GM19397 (cell line): Measurements from ENCODE around the gene LRRC8E.
"Not testable (repeated sequence)": the region's sequence is repeated elsewhere in the genome, so short reads cannot be mapped to it uniquely, and the experiment has no call there.

Experiments
- ATAC-seq: cut with Tn5 transposase; IDR thresholded peaks from one replicate; pipeline ENCODE4 v1.9.1; 2021; ENCODE audit warnings: mild to moderate bottlenecking, moderate library complexity; ENCODE audit not compliant: unreplicated experiment

The LRRC8E gene

DNA sequence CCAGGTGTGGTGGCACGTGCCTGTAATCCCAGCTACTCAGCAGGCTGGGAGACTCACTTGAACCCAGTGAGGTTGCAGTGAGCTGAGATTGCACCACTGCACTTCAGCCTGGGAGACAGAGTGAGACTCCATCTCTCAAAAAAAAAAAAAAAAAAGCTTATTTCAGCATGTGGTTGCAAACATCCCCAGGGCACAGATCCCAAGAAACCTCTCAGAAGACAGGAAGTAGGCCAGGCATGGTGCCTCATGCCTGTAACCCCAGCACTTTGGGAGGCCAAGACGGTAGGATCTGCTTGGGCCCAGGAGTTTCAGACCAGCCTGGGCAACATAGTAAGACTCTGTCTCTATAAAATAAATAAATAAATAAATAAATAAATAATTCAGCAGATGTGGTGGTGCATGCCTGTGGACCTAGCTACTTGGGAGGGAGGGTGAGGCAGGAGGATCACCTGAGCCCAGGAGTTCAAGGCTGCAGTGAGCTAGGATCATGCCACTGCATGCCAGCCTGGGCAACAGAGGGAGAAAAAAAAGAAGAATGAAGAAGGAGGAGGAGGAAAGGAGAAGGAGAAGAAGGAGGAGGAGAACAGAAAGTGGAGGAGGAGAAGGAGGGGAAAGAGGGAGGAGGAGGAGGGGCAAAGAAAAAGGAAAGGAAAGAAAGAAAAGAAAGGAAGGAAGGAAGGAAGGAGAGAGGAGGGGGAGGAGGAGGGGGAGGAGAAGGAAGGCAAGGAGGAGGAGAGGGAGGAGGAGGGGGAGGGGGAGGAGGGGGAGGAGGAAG is 4.3 kb upstream of the LRRC8E start:
- ATAC-seq: no peak

DNA sequence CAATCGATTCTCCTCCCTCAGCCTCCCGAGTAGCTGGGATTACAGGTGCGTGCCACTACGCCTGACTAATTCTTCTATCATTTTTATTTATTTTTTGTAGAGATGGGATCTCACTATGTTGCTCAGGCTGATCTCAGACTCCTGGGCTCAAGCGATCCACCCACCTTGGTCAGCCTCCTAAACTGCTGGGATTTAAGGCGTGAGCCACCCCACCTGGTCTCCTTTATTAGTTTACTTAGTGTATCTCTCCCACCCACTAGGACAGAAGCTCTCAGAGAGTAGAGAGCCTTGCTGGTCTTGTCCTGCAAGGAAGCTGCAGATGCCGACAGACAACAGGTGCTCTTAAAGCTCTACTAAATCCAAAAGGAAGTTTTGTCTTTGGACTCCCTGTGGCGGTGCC is 2.5 kb upstream of the LRRC8E start:
- ATAC-seq: no peak

DNA sequence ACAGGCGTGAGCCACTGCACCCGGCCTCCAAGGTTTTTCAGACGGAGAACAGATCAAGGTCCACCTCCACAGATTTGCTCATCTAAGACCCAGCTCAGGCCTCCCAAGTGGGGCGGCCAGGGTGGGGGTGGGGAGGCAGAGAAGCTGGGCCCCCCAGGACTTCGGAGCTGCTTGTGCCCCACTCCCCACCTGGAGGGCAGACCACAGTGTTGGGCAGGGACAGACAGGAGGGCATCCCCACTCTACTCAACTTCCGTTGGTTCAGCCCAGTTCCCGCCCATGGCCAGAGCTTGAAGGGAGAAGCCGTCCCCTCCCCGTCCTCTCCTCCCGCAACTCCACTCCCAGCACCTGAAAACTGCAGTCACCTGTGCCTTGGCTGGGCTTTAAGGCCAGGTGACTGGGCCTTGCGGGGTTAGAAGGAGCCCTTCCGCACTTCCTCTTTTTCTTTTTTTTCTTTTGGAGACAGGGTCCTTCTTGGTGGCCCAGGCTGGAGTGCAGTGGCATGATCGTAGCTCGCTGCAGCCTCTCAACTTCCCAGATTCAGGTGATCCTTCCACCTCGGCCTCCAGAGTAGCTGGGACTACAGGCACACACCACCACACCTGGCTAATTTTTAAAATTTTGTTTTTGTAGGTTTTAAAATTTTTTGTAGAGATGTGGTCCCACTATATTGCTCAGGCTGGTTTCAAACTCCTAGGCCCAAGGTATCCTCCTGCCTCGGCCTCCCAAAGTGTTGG is 734 bp upstream of the LRRC8E start:
- no peak for ATAC-seq

GRCh38 chr19:7888826-7889217 is 512 bp downstream of the LRRC8E start:
- ATAC-seq: no peak

GRCh38 chr19:7893362-7894101 is 5.2 kb downstream of the LRRC8E start:
- ATAC-seq: not testable (repeated sequence)

- ATAC-seq: no peak
These were observed 6.5 kb downstream of the LRRC8E start for GRCh38 chr19:7894612-7895309.

DNA sequence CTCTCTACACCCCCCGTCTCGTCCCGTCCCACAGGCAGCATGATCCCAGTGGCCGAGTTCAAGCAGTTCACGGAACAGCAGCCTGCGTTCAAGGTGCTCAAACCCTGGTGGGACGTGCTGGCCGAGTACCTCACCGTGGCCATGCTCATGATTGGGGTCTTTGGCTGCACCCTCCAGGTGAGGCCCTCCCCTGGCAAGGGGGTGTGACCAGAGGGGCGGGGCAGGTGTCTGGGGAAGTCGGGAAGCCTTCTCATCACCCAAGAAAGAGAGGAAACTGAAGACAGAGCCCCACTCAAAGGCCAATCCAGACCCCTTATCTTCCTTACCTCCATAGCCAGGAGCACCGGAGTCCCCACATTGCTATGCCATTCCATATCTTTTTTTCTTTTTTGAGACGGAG is 7.3 kb downstream of the LRRC8E start:
- ATAC-seq: no peak

DNA sequence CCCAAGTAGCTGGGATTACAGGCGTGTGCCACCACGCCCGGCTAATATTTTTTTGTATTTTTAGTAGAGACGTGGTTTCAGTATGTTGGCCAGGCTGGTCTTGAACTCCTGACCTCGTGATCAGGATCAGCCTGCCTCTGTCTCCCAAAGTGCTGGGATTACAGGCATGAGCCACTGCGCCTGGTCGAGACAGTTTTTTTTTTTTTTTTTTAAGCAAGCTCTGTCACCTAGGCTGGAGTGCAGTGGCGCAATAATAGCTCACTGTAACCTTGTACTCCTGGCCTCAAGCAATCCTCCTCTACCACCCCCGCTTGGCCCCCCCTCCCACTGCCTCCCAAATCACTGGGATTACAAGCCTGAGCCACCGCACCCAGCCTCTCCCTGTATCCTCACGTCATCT is 9.0 kb downstream of the LRRC8E start:
- no peak for ATAC-seq

DNA sequence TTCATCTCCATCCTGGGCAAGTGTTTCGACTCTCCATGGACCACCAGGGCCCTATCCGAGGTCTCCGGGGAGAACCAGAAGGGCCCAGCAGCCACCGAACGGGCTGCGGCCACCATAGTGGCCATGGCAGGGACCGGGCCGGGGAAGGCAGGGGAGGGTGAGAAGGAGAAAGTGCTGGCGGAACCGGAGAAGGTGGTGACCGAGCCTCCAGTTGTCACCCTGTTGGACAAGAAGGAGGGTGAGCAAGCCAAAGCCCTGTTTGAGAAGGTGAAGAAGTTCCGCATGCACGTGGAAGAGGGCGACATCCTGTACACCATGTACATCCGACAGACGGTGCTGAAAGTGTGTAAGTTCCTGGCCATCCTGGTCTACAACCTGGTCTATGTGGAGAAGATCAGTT is 10.7 kb downstream of the LRRC8E start:
- no peak for ATAC-seq

DNA sequence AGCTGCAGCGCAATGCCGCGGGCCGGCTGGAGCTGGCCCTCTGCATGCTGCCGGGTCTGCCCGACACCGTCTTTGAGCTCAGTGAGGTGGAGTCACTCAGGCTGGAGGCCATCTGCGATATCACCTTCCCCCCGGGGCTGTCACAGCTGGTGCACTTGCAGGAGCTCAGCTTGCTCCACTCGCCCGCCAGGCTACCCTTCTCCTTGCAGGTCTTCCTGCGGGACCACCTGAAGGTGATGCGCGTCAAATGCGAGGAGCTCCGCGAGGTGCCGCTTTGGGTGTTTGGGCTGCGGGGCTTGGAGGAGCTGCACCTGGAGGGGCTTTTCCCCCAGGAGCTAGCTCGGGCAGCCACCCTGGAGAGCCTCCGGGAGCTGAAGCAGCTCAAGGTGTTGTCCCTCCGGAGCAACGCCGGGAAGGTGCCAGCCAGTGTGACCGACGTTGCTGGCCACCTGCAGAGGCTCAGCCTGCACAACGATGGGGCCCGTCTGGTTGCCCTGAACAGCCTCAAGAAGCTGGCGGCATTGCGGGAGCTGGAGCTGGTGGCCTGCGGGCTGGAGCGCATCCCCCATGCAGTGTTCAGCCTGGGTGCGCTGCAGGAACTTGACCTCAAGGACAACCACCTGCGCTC is 11.6 kb downstream of the LRRC8E start:
- ATAC-seq: no peak

GRCh38 chr19:7900401-7900870 is 12.1 kb downstream of the LRRC8E start:
- no peak for ATAC-seq

DNA sequence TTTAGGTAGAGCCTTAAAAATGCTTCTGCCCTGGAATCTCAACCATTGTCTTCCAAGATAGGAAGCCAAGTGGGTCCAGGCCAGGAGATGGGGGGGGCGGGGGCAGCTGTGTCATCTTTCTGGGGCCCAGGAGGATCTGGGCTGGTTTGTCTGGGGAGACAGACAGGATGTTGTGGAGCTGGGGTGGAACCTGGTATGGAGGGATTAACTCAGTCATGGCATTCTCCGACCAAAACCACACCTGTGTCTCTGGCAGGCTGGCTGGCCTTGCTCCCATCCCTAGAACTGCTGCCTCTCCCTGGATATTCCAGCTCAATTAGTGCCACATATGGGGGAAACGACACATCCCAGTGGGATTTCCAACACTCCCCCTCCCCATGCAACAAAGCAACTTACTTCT is 12.6 kb downstream of the LRRC8E start:
- ATAC-seq: no peak

DNA sequence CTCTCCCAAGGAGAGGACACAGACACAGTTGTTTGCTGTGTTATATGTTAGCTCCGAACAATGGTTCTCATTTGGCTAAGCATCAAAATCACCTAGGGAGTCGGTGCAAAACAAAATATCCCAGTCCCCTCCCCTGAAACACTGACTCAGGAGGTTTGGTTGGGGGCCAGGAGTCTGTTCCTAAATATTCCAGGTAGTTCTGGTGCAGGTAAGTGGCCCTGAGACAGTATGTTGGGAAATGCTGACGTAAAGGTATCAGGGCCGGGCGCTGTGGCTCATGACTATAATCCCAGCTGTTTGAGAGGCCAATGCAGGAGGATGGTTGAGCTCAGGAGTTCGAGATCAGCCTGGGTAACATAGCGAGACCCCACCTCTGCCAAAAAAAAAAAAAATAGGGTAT is 13.0 kb downstream of the LRRC8E start:
- no peak for ATAC-seq

GRCh38 chr19:7902796-7903243 is 14.5 kb downstream of the LRRC8E start:
- ATAC-seq: no peak

- ATAC-seq: peak; percentile 80
These were observed 15.1 kb downstream of the LRRC8E start, which contains the start of gene MAP2K7 for GRCh38 chr19:7903244-7904073. TSS of gene MAP2K7 (plus strand) at chr19:7903877. CDS start at chr19:7903945, 68 bp downstream.

DNA sequence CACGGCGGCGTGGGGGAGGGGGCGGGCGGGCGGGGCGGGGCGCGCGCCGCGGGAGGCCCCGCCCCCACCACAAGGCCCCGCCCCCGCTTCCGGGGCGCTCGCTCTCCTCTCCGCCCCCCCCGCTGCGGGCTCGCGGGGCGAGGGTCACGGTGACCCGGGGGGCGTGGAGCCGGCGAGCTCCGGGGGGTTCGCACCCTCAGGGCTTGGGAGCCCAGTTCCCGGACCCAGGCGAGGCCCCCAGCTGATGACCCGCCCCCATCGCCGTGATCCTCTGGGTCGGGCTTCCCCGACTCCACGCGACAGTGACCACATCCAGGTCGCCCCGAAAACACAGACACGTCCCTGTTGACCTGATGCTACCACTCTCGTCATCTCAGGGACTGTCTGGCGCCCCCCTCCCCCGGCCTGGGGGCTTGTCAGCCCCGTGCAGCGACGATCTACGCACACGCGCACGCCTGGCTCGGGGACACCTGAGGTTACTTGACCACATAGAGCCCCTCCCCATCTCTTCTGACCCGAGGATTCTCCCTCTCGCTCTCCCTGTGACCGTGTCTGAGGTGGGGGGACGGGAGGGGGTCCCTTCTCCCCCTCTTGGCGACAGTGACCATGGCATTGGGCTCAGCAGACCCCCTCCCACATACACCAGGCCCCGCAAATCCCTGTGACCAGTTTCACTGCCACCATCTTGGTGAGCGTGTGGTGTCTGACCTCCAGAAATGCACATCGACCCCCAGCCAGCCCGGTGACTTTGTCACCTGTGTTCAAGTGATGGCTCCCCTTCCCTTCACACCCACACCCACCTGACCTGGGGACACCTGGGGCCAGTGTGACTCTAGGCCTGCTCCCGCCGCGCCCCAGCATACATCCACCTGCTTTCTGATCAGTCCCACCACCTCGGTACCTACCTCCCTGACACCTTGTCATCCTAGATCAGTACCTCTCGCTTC is 16.0 kb downstream of the LRRC8E start:
- peak; percentile 30 for ATAC-seq

- ATAC-seq: no peak
These were observed 17.0 kb downstream of the LRRC8E start for GRCh38 chr19:7905268-7905667.

GRCh38 chr19:7905859-7906258 is 17.5 kb downstream of the LRRC8E start:
- no peak for ATAC-seq
